ENCODE data around the gene ARHGAP28.

Gene ARHGAP28

DNA sequence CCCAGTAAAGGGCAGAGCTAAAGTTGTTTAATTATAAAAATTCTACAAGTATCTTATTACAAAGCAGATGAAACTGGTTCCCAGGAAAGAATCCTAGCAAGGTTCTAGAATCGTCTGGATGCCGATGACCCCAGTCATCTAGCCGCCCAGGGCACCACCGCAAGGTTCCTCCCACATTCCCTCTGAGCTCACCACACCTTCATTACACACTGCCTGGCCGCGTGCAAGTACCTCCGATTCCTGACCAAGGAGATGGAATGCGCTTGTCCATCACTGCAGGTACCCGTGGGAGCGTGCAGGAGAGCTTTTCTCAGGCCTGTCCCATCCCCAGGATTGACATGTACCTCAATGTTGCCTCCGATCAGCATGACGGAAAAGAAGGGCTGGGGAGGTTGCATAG is 229.6 kb downstream of the ARHGAP28 start:
- no peak overlapping the region for H3K4me3 ChIP-seq (ENCODE audit: low read depth, low read length)
- TF ChIP-seq, protein P1, sequence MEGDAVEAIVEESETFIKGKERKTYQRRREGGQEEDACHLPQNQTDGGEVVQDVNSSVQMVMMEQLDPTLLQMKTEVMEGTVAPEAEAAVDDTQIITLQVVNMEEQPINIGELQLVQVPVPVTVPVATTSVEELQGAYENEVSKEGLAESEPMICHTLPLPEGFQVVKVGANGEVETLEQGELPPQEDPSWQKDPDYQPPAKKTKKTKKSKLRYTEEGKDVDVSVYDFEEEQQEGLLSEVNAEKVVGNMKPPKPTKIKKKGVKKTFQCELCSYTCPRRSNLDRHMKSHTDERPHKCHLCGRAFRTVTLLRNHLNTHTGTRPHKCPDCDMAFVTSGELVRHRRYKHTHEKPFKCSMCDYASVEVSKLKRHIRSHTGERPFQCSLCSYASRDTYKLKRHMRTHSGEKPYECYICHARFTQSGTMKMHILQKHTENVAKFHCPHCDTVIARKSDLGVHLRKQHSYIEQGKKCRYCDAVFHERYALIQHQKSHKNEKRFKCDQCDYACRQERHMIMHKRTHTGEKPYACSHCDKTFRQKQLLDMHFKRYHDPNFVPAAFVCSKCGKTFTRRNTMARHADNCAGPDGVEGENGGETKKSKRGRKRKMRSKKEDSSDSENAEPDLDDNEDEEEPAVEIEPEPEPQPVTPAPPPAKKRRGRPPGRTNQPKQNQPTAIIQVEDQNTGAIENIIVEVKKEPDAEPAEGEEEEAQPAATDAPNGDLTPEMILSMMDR (IDR thresholded peaks at IDR 0.05; ENCODE audit: low read depth, low read length): no peak

DNA sequence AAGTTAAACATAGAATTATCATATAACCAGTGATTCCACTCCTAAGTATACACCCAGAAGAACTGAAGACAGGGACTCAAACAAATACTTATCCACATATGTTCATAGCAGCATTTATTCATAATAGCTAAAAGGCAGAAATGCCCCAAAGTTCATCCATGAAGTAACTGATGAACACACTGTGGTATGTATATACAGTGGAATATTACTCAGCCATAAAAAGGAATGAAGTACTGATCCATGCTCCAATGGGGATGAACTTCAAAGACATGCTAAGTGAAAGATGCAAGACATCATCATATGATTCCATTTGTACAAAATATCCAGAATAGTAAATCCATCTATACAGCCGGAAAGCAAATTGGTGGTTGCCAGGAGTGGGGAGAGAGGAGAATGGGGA is 230.6 kb downstream of the ARHGAP28 start:
- no peak overlapping the region for H3K4me3 ChIP-seq (ENCODE audit: low read depth, low read length)
- TF ChIP-seq, protein P1 (IDR thresholded peaks at IDR 0.05; ENCODE audit: low read depth, low read length): no peak

DNA sequence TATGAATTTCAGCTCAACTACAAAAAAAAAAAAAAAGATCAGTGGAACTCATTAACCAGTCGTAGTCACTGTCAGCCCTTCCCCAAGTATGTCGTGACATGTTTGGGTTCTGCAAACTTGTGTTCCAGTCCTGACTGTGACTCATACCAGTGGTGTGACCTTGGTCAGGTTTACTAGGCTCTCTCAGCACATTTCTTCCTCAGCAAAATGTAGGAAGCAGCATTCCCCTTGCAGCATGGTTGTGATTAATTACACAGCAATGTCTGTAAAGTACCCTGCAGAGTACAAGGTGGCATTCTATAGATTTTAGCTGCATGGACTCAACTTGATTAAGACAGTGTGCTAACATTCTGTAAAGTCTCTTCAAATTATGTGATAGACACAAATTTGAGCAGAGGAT is 231.1 kb downstream of the ARHGAP28 start:
- H3K4me3 ChIP-seq (ENCODE audit: low read depth, low read length): no peak overlapping the region
- TF ChIP-seq, protein P1 (IDR thresholded peaks at IDR 0.05; ENCODE audit: low read depth, low read length): no peak

DNA sequence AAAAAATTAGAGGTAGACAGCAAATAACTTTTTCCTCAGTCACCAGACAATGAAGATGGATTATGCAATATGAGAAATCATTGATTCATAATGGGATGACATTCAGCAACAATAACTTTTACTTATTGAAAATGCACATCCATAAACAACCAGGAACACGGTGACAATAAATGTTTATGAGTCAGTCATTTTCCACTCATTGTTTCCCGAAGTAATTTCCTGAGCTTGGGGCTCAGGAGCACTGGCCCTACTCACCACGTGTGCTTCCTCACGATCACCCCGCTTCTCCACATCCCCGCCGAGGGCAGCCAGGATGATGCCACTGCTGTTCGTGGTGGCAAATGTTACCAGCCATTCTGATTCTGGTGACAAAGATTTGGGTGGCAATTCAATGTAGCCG is 231.8 kb downstream of the ARHGAP28 start:
- H3K4me3 ChIP-seq (ENCODE audit: low read depth, low read length): no peak overlapping the region
- TF ChIP-seq, protein P1 (IDR thresholded peaks at IDR 0.05; ENCODE audit: low read depth, low read length): no peak

DNA sequence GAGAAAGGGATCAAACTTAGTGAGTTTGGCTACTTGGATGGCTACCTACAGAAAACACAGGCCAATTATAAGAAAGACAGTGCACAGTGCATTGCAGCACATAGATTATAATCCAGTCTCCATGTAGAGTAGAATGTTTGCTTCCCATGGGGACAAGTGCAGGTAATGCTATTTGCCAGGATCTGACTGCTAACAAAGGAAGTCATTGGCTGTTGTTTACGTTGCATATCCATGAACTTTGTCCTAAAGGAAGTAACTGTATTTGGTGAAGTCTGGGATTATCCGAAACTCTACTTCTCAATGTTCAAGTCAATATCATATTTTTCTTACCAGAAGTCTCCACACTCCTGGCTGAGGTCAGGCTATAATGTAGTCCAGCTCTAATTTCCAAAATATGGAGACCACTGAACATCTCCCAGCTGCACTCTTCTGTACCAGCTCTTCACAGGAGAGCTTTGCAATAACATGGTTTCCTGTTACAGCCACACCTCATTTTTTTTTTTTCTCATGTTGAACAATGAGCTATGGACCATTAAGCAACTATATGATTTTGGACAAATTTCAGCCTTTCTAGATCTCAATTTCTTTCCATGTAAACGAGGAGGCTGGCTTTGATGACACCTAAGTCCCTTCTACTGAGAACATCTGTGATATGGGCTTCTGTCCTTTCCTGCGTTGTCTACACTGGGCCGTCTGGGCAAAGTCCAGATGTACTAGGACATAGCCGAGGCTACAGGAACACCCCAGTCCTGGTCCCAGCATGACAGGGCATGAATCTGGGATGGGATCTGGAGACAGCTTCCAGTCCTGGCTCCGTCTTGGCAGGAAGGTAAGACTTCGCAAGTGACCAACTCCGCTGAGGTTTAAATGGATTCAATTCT is 233.3 kb downstream of the ARHGAP28 start:
- no peak overlapping the region for H3K4me3 ChIP-seq (ENCODE audit: low read depth, low read length)
- TF ChIP-seq, protein P1 (IDR thresholded peaks at IDR 0.05; ENCODE audit: low read depth, low read length): no peak

DNA sequence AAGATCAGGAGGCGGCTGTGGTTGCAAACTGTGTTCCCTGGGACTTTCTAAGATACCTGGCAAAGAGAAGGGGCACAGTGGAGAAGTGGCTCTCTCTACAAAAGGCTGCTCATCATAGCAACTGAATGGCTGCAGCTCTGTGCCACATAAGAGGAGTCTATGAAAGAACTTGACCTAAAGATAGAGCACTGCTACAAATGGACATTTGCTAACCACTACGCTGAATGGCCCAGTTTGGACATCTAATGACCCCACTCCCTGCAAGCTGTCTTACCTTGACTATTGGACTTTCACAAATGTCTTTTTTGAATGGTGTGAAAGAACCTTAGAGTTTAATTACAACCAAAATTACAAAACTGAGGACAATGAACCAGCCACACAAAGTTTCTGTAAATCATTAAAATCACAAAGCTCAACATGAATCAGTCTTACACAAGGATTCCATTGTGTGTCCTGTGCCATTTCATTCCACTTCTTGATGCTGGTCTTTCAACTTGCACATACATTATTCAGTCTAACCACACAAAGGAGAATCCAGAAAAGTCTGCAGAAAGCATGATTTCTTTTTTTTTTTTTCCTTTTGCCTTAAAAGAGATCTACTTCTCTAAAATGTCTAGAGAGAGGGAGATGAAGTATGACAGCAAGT is 234.1 kb downstream of the ARHGAP28 start:
- H3K4me3 ChIP-seq (ENCODE audit: low read depth, low read length): no peak overlapping the region
- TF ChIP-seq, protein P1 (IDR thresholded peaks at IDR 0.05; ENCODE audit: low read depth, low read length): no peak

Data from WI38 (cell line).